H1 (cell line): ENCODE data around the gene IDI1. TPM values are rescaled to one million over a fixed set of nuclear protein-coding genes. Genes with fewer than 3 reads are reported as not detected.

ENCODE experiments used
- ASH2L ChIP-seq: fragments of 200-600, 300-600 bp; sonication (generic); IDR thresholded peaks from one replicate; pipeline ENCODE4 v1.7.1; 2017; ENCODE audit warnings: low read length
- CTBP2 ChIP-seq: IDR thresholded peaks from 2 replicates; pipeline ENCODE4 v1.7.0; 2011; ENCODE audit warnings: borderline replicate concordance, mild to moderate bottlenecking, moderate library complexity, mixed read lengths, low read length; ENCODE audit not compliant: insufficient read depth, insufficient read length
- HDAC6 ChIP-seq: IDR thresholded peaks from one replicate; pipeline ENCODE4 v1.7.1; 2012; ENCODE audit warnings: low read depth, mild to moderate bottlenecking, inconsistent platforms, low read length, moderate library complexity
- SIRT6 ChIP-seq: IDR thresholded peaks from one replicate; pipeline ENCODE4 v1.7.1; 2012; ENCODE audit warnings: low read length, inconsistent platforms
- SIX5 ChIP-seq: IDR thresholded peaks from 2 replicates; pipeline ENCODE4 v1.6.1; 2011; ENCODE audit warnings: mild to moderate bottlenecking, low read depth, low read length
- SP4 ChIP-seq: IDR thresholded peaks from 2 replicates; pipeline ENCODE4 v1.6.1; 2012; ENCODE audit warnings: low read length, inconsistent platforms
- SUZ12 ChIP-seq: fragments of 200-600 bp; sonication (generic); IDR thresholded peaks from 2 replicates; pipeline ENCODE4 v1.6.1; 2012; ENCODE audit warnings: mild to moderate bottlenecking, inconsistent platforms, low read length, moderate library complexity, mixed read lengths
- TEAD4 ChIP-seq: IDR thresholded peaks from 2 replicates; pipeline ENCODE4 v1.6.1; 2012; ENCODE audit warnings: low read depth, low read length, inconsistent platforms, mixed read lengths
- polyA plus RNA-seq, 7 experiments: library from polyadenylated mRNA; depleted of rRNA in 3 of 7; stranded (reverse) in 5 of 7; unstranded in 2 of 7; fragments of >200 nt in 5 of 7; fragments of 200-250 nt in 2 of 7; gene quantifications; 1 replicate in 5 of 7; 2 replicates in 1 of 7; 4 replicates in 1 of 7; pipeline versions ENCODE4 v1.2.1 to v1.2.3, GENCODE V29; 2011 to 2013; ENCODE audit warnings: missing spikeins in 2 of 7, mixed read lengths in 2 of 7
- total RNA-seq: library from RNA; stranded (reverse); fragmentation: NEBNext Ultra II Directional; extraction: Animal tissue kit (Norgen Biotek cat#: 25700); gene quantifications from 2 replicates; pipeline ENCODE4 v1.2.1, GENCODE V29; 2021

IDI1 gene
- total and polyA plus RNA-seq, 2 of the 8 experiments (the other 6 are each of a cell fraction or from before 2014, with no cell fraction given): 35.3 to 56.6 TPM

DNA sequence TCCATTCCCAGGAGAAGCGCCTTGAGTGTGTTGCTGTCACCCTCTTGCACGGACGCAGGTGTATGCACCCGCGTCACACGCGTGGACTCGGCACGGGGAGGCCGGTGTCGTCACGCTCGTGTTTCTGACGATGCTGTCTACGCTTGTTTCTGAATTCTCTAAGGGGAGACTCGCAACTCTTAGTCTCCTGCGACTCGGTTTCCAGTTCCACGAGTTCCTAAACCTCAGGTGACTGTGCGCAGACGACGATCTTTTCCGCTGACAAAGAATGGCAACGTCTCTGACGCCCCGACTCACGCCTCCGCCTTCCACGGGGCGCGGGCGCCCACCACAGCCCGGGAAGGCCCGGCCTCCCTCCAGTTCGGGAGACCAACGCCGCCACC lies 579 bp downstream of the IDI1 start (continued):
- TF ChIP-seq SP4 (no peak), SUZ12 (no peak), CTBP2 (no peak), HDAC6 (no peak), ASH2L (peak; percentile 40), TEAD4 (no peak), SIRT6 (no peak), SIX5 (no peak)
